ENCODE measurements around the gene GANC.

The GANC gene

GRCh38 chr15:42329161-42329560 lies 56.2 kb downstream of the GANC start:
- no peaks in the 10 kb centered on the region for H3K36me3 ChIP-seq (ENCODE audit: control insufficient read depth in 2 of 2, insufficient read depth in 1 of 2, low read length in 2 of 2)
- TF ChIP-seq ZNF692 (tag by site-specific recombination; IDR thresholded peaks at IDR 0.05) = no peak
- no peak for TF ChIP-seq FEZF1 (tag by site-specific recombination; IDR thresholded peaks at IDR 0.05)
- POLR2A ChIA-PET = no interaction called here
- H3K4me3 ChIP-seq (ENCODE audit: low read depth, low read length) = no peak overlapping the region
- CTCF ChIA-PET = interaction anchor here (0.6 kb wide), 1 partner anchor 126 kb away, joined by 4 read pairs; no protein-coding TSS in a partner anchor
- H3K9me3 ChIP-seq (ENCODE audit: control insufficient read depth, insufficient read depth, low read depth, low read length) = no peaks in the 10 kb centered on the region
- H3K4me1 ChIP-seq (ENCODE audit: control insufficient read depth, insufficient read depth, low read length) = no peaks in the 10 kb centered on the region
- H3K27ac ChIP-seq (ENCODE audit: extremely low read depth, low read depth, low read length) = no peak overlapping the region

- Histone ChIP-seq H3K9me3 (ENCODE audit: control insufficient read depth, insufficient read depth, low read depth, low read length) (no peaks in the 10 kb centered on the region), H3K4me1 (ENCODE audit: control insufficient read depth, insufficient read depth, low read length) (no peaks in the 10 kb centered on the region), H3K36me3 (ENCODE audit: control insufficient read depth in 2 of 2, insufficient read depth in 1 of 2, low read length in 2 of 2) (no peaks in the 10 kb centered on the region), H3K27ac (ENCODE audit: extremely low read depth, low read depth, low read length) (no peak overlapping the region), H3K4me3 (ENCODE audit: low read depth, low read length) (no peak overlapping the region)
- no peak for TF ChIP-seq ZNF555 (tag by site-specific recombination; conservative IDR thresholded peaks at IDR 0.05)
- TF ChIP-seq ZSCAN16 (tag by site-specific recombination; IDR thresholded peaks at IDR 0.05) = no peak
- no peak for TF ChIP-seq ZNF843 (tag by site-specific recombination; IDR thresholded peaks at IDR 0.05)
- no peak for TF ChIP-seq PRDM4 (tag by site-specific recombination; IDR thresholded peaks at IDR 0.05)
- no peak for TF ChIP-seq ZFP37 (tag by site-specific recombination; IDR thresholded peaks at IDR 0.05)
- TF ChIP-seq WT1 (tag by site-specific recombination; IDR thresholded peaks at IDR 0.05) = no peak
- no peak for TF ChIP-seq ZNF580 (tag by site-specific recombination; IDR thresholded peaks at IDR 0.05)
- ChIA-PET CTCF (interaction anchor here (0.5 kb wide), 1 partner anchor 408 kb away, joined by 3 read pairs; no protein-coding TSS in a partner anchor), POLR2A (no interaction called here)
These were observed 57.0 kb downstream of the GANC start for GRCh38 chr15:42329992-42330391.

- CTCF ChIA-PET = no interaction called here
- TF ChIP-seq ZNF488 (tag by site-specific recombination; IDR thresholded peaks at IDR 0.05) (no peak), GFI1B (tag by site-specific recombination; IDR thresholded peaks at IDR 0.05) (no peak), ZNF169 (tag by site-specific recombination; IDR thresholded peaks at IDR 0.05) (no peak), ZNF311 (tag by site-specific recombination; IDR thresholded peaks at IDR 0.05; ENCODE audit: borderline replicate concordance) (no peak)
- POLR2A ChIA-PET = no interaction called here
- no peaks in the 10 kb centered on the region for H3K9me3 ChIP-seq (ENCODE audit: control insufficient read depth, insufficient read depth, low read depth, low read length)
- H3K36me3 ChIP-seq (ENCODE audit: control insufficient read depth in 2 of 2, insufficient read depth in 1 of 2, low read length in 2 of 2) = no peaks in the 10 kb centered on the region
- H3K4me1 ChIP-seq (ENCODE audit: control insufficient read depth, insufficient read depth, low read length) = no peaks in the 10 kb centered on the region
- no peak overlapping the region for H3K27ac ChIP-seq (ENCODE audit: extremely low read depth, low read depth, low read length)
- H3K4me3 ChIP-seq (ENCODE audit: low read depth, low read length) = no peak overlapping the region
These were observed 58.2 kb downstream of the GANC start for GRCh38 chr15:42331235-42331634.

- no peaks in the 10 kb centered on the region for H3K9me3 ChIP-seq (ENCODE audit: control insufficient read depth, insufficient read depth, low read depth, low read length)
- H3K4me3 ChIP-seq (ENCODE audit: low read depth, low read length) = no peak overlapping the region
- H3K27ac ChIP-seq (ENCODE audit: extremely low read depth, low read depth, low read length) = no peak overlapping the region
- CTCF ChIA-PET = no interaction called here
- H3K4me1 ChIP-seq (ENCODE audit: control insufficient read depth, insufficient read depth, low read length) = no peaks in the 10 kb centered on the region
- POLR2A ChIA-PET = no interaction called here
- H3K36me3 ChIP-seq (ENCODE audit: control insufficient read depth in 2 of 2, insufficient read depth in 1 of 2, low read length in 2 of 2) = no peaks in the 10 kb centered on the region
- TF ChIP-seq INSM2 (tag by site-specific recombination; IDR thresholded peaks at IDR 0.05) (no peak), ZNF350 (tag by site-specific recombination; IDR thresholded peaks at IDR 0.05) (no peak), KLF1 (tag by site-specific recombination; IDR thresholded peaks at IDR 0.05) (no peak), GLI2 (tag by site-specific recombination; IDR thresholded peaks at IDR 0.05; ENCODE audit: borderline replicate concordance, low read depth) (no peak), ZNF140 (tag by site-specific recombination; IDR thresholded peaks at IDR 0.05) (no peak), BCL11A (tag by site-specific recombination; IDR thresholded peaks at IDR 0.05; ENCODE audit: low read depth) (no peak), ZNF23 (tag by site-specific recombination; IDR thresholded peaks at IDR 0.05; ENCODE audit: borderline replicate concordance) (no peak), ZNF645 (tag by site-specific recombination; IDR thresholded peaks at IDR 0.05) (no peak), ZNF521 (tag by site-specific recombination; IDR thresholded peaks at IDR 0.05) (no peak)
These were observed 59.3 kb downstream of the GANC start for GRCh38 chr15:42332331-42332730.
